Vagina (tissue), 2 donors: ENCODE data around the gene KLK8.

Source experiments
- CTCF ChIP-seq, 3 experiments: fragments of 450-650 bp in 2 of 3; fragments of 200-600 bp in 1 of 3; sonication (generic) in 1 of 3; IDR thresholded peaks; one replicate each; pipeline ENCODE4 v1.5.1; 2017 to 2019; ENCODE audit warnings: antibody characterized with exemption in 3 of 3, mild to moderate bottlenecking in 2 of 3, moderate library complexity in 2 of 3
- POLR2AphosphoS5 ChIP-seq, 2 donors: sonication (generic); formaldehyde crosslinking; IDR thresholded peaks; one replicate each; pipeline ENCODE4 v1.9.0; 2017; ENCODE audit warnings: antibody characterized with exemption in 2 of 2, mild to moderate bottlenecking in 2 of 2, low read depth in 1 of 2; ENCODE audit not compliant: insufficient read depth in 1 of 2

- no peak for TF ChIP-seq CTCF (IDR thresholded peaks at IDR 0.05)
- TF ChIP-seq POLR2AphosphoS5 (IDR thresholded peaks at IDR 0.05; ENCODE audit: insufficient read depth in 1 of 2, low read depth in 1 of 2) = no peak
Observed at GRCh38 chr19:51001515-51001914, at the start of gene KLK8.
